GM12878 (cell line): ENCODE data around the gene DMRT1. TPM values are rescaled to one million over a fixed set of nuclear protein-coding genes. Genes with fewer than 3 reads are reported as not detected.

Experiments used
- ATAC-seq: fragments of 200-7000 bp; cut with Tn5 transposase; 3 replicates; pipeline ENCODE4 v1.9.1; 2020; ENCODE audit warnings: mild to moderate bottlenecking, moderate library complexity
- BruUV-seq: library from RNA; stranded (reverse); fragments of 400-500 nt; replicated peaks from 2 replicates; lab custom pipeline; 2021; lab: Mats Ljungman, UMichigan
- CTCF ChIA-PET: fragments of 300-600 bp; sonication (Branson Sonifier 250); formaldehyde crosslinking; extraction: SDS; loops from one replicate; lab custom pipeline; 2021; ENCODE audit warnings: inconsistent platforms; lab: Yijun Ruan, JAX
- POLR2A ChIA-PET: fragments of 350-600 bp; formaldehyde crosslinking; extraction: SDS; loops from one replicate; lab custom pipeline; 2021; ENCODE audit warnings: inconsistent platforms; lab: Charles Lee
- RAD21 ChIA-PET: fragments of 300-600 bp; sonication (Branson Sonifier 250); formaldehyde crosslinking; loops from one replicate; lab custom pipeline; 2023; ENCODE audit warnings: antibody characterized with exemption; ENCODE audit not compliant: unreplicated experiment; lab: Charles Lee
- SMC1A ChIA-PET: fragments of 300-600 bp; sonication (Branson Sonifier 250); formaldehyde crosslinking; loops from one replicate; lab custom pipeline; 2023; ENCODE audit not compliant: unreplicated experiment, uncharacterized antibody; lab: Charles Lee
- DNase-seq: peaks from one replicate; pipeline ENCODE4 v3.0.0-alpha.2; 2011; ENCODE audit warnings: low read depth, low spot score
- FAIRE-seq: peaks from 3 replicates; lab custom pipeline; 2011; peaks lifted over from hg19 to GRCh38; lab: Jason Lieb, UNC
- H2AFZ ChIP-seq: 2 replicates; pipeline ENCODE4 v1.6.0; 2011; ENCODE audit warnings: low read depth, low read length, control low read depth; ENCODE audit not compliant: control insufficient read depth
- H3K27ac ChIP-seq: 2 replicates; pipeline ENCODE4 v1.5.1; 2011; ENCODE audit warnings: control low read depth; ENCODE audit not compliant: control insufficient read depth, insufficient read depth
- H3K27me3 ChIP-seq, 2 experiments: replicated peaks in 1 of 2; 2 replicates each; pipeline versions ENCODE4 v1.6.0 to v1.6.1; 2011; ENCODE audit warnings: low read length in 1 of 2; ENCODE audit not compliant: control insufficient read depth in 2 of 2, insufficient read depth in 2 of 2
- H3K36me3 ChIP-seq, 2 experiments: 2 replicates each; pipeline ENCODE4 v1.5.1; 2011; ENCODE audit warnings: low read length in 1 of 2; ENCODE audit not compliant: control insufficient read depth in 2 of 2, insufficient read depth in 2 of 2
- H3K4me1 ChIP-seq: 2 replicates; pipeline ENCODE4 v1.6.1; 2011; ENCODE audit warnings: mild to moderate bottlenecking, low read length, moderate library complexity, mixed read lengths; ENCODE audit not compliant: control insufficient read depth, insufficient read depth
- H3K4me2 ChIP-seq: 2 replicates; pipeline ENCODE4 v1.6.0; 2011; ENCODE audit warnings: control low read depth; ENCODE audit not compliant: control insufficient read depth, insufficient read depth
- H3K4me3 ChIP-seq: fragments of 200-600 bp; sonication (generic); 2 replicates; pipeline ENCODE4 v1.5.1; 2016
- H3K79me2 ChIP-seq: 2 replicates; pipeline ENCODE4 v1.6.0; 2011; ENCODE audit warnings: low read length; ENCODE audit not compliant: control insufficient read depth, insufficient read depth
- H3K9ac ChIP-seq: 2 replicates; pipeline ENCODE4 v1.8.0; 2011; ENCODE audit warnings: low read length, control low read depth, mixed read lengths; ENCODE audit not compliant: control insufficient read depth, insufficient read depth
- H3K9me3 ChIP-seq: replicated peaks from 3 replicates; pipeline ENCODE4 v1.5.1; 2011; ENCODE audit warnings: mild to moderate bottlenecking, low read length; ENCODE audit not compliant: control insufficient read depth, insufficient read depth
- H4K20me1 ChIP-seq: 2 replicates; pipeline ENCODE4 v1.6.0; 2011; ENCODE audit not compliant: control insufficient read depth, insufficient read depth
- FOS ChIP-seq: IDR thresholded peaks from 3 replicates; pipeline ENCODE4 v1.6.1; 2011; ENCODE audit warnings: borderline replicate concordance; ENCODE audit not compliant: insufficient read length; ENCODE audit errors: extremely low read depth
- RCOR1 ChIP-seq: conservative IDR thresholded peaks from 2 replicates; pipeline ENCODE4 v1.6.1; 2012; ENCODE audit warnings: low read depth, low read length, improper control_type of control experiment
- SREBF1 ChIP-seq: IDR thresholded peaks from 2 replicates; pipeline ENCODE4 v1.6.1; 2012; ENCODE audit warnings: mild to moderate bottlenecking, low read length
- SUPT20H ChIP-seq: IDR thresholded peaks from 2 replicates; pipeline ENCODE4 v1.6.1; 2011; ENCODE audit warnings: low read depth, mild to moderate bottlenecking, low read length, moderate library complexity, borderline replicate concordance; ENCODE audit not compliant: control insufficient read depth
- SUZ12 ChIP-seq: fragments of 200-600 bp; sonication (generic); IDR thresholded peaks from one replicate; pipeline ENCODE4 v1.6.1; 2018; ENCODE audit warnings: antibody characterized with exemption, mild to moderate bottlenecking; ENCODE audit not compliant: unreplicated experiment
- TCF7 ChIP-seq: IDR thresholded peaks from 2 replicates; pipeline ENCODE4 v1.6.1; 2014; ENCODE audit warnings: antibody characterized with exemption, borderline replicate concordance
- ZZZ3 ChIP-seq: IDR thresholded peaks from 2 replicates; pipeline ENCODE4 v1.6.1; 2011; ENCODE audit warnings: low read depth; ENCODE audit not compliant: control insufficient read depth, insufficient read length
- WGBS: methylation state at CpG from one replicate; pipeline ENCODE4 v1.1.6; 2016; ENCODE audit warnings: low lambda C conversion rate; ENCODE audit not compliant: insufficient replicate concordance, insufficient coverage; ENCODE audit errors: missing lambda C conversion rate; 5-methylcytosine and 5-hydroxymethylcytosine counted together
- in situ Hi-C: fragments of 300-500 bp; cut with MboI; formaldehyde crosslinking; loops from 9 replicates; pipeline ENCODE4 v1.14.3; 2018; ENCODE audit warnings: mixed read lengths
- intact Hi-C: fragments of 100-400 bp; cut with micrococcal nuclease; formaldehyde crosslinking; loops from one replicate; pipeline ENCODE4 v1.14.2; 2022; ENCODE audit not compliant: unreplicated experiment
- polyA plus RNA-seq, 11 experiments: library from polyadenylated mRNA; depleted of rRNA in 4 of 11; unstranded in 6 of 11; stranded (reverse) in 5 of 11; fragments of >200 nt; fragmentation: Nextera tagmentation in 4 of 11; fragmentation: Illumina TruSeq in 1 of 11; extraction: Ambion mirVana in 4 of 11; extraction: Trizol in 1 of 11; gene quantifications; 1 replicate in 1 of 11; 2 replicates in 10 of 11; pipeline versions ENCODE4 v1.2.1 to v1.2.3, GENCODE V29; 2011 to 2016; ENCODE audit warnings: inconsistent platforms in 2 of 11, missing spikeins in 2 of 11, low read depth in 1 of 11
- total RNA-seq, 4 experiments: library from RNA; depleted of rRNA in 3 of 4; stranded (reverse); fragments of >200 nt in 3 of 4; fragmentation: Illumina TruSeq in 1 of 4; extraction: Trizol in 1 of 4; gene quantifications; 2 replicates each; pipeline versions ENCODE4 v1.2.1 to v1.2.3, GENCODE V29; 2013 to 2021

The DMRT1 gene
- total and polyA plus RNA-seq, 10 of the 15 experiments (the other 5 are each of a cell fraction or from before 2014, with no cell fraction given) = 0.06 to 1.9 (median 0.24) TPM

GRCh38 chr9:979983-980382 is 138.5 kb downstream of the DMRT1 start:
- H3K27me3 ChIP-seq = peaks cover 25 to 43% of the 10 kb centered on the region in 2 experiments
- ChIA-PET CTCF (interaction anchor here (1.5 to 1.7 kb wide), 2 partner anchors 52 to 86 kb away, joined by 5 to 10 read pairs; no protein-coding TSS in a partner anchor), POLR2A (no interaction called here), SMC1A (interaction anchor here (0.8 to 1.0 kb wide), 2 partner anchors 10 to 33 kb away, joined by 3 to 5 read pairs; no protein-coding TSS in a partner anchor), RAD21 (interaction anchor here (0.6 to 1.3 kb wide), 3 partner anchors 76 to 88 kb away, joined by 3 to 4 read pairs (median 3); no protein-coding TSS in a partner anchor)
- FAIRE-seq = no peak
- no peaks in the 10 kb centered on the region; the same call in 2 of the 3 replicates for H3K9me3 ChIP-seq
- no peak for TF ChIP-seq RCOR1
- TF ChIP-seq SREBF1 = no peak
- no peak for TF ChIP-seq ZZZ3
- no peak overlapping the region for H3K27ac ChIP-seq
- in situ Hi-C loops = no loop called here
- BruUV-seq = no TSS peak
- no peaks in the 10 kb centered on the region for H3K4me1 ChIP-seq
- no peak overlapping the region for H3K4me2 ChIP-seq
- H3K79me2 ChIP-seq = no peaks in the 10 kb centered on the region
- no peak overlapping the region for H2AFZ ChIP-seq
- H4K20me1 ChIP-seq = no peaks in the 10 kb centered on the region; the same call in 1 of the 2 replicates
- 2% methylated on average over 2 of the region's 2 CpGs for WGBS
- no peak overlapping the region for H3K9ac ChIP-seq
- ATAC-seq = no peak
- intact Hi-C loops = no loop called here
- DNase-seq = no peak
- H3K36me3 ChIP-seq = no peaks in the 10 kb centered on the region
- no peak overlapping the region for H3K4me3 ChIP-seq

GRCh38 chr9:980640-981039 is 139.1 kb downstream of the DMRT1 start:
- Histone ChIP-seq H3K9ac (no peak overlapping the region), H3K4me1 (no peaks in the 10 kb centered on the region), H3K4me3 (no peak overlapping the region), H3K27me3 (peaks cover 18 to 37% of the 10 kb centered on the region in 2 experiments), H3K36me3 (no peaks in the 10 kb centered on the region), H2AFZ (no peak overlapping the region), H3K4me2 (no peak overlapping the region)
- SMC1A ChIA-PET = interaction anchor here (0.8 to 1.0 kb wide), 2 partner anchors 9 to 33 kb away, joined by 3 to 5 read pairs; no protein-coding TSS in a partner anchor
- POLR2A ChIA-PET = no interaction called here
- RAD21 ChIA-PET = interaction anchor here (1.3 kb wide), 1 partner anchor 87 kb away, joined by 4 read pairs; no protein-coding TSS in a partner anchor
- CTCF ChIA-PET = interaction anchor here (1.4 to 1.8 kb wide), 4 partner anchors 24 to 89 kb away, joined by 4 to 10 read pairs (median 5); no protein-coding TSS in a partner anchor
- no peak for TF ChIP-seq SUZ12
- TF ChIP-seq TCF7 = no peak
- TF ChIP-seq SUPT20H = no peak
- TF ChIP-seq FOS = no peak
- TF ChIP-seq, all 136 proteins: peak for 0
- in situ Hi-C loops (no loop called here), intact Hi-C loops (no loop called here)
- no peak for ATAC-seq
- H4K20me1 ChIP-seq = no peaks in the 10 kb centered on the region; the same call in 1 of the 2 replicates
- BruUV-seq = no TSS peak
- 3% methylated on average over 4 of the region's 4 CpGs for WGBS
- H3K27ac ChIP-seq = no peak overlapping the region
- H3K9me3 ChIP-seq = no peaks in the 10 kb centered on the region; the same call in 2 of the 3 replicates
- FAIRE-seq = no peak
- H3K79me2 ChIP-seq = no peaks in the 10 kb centered on the region
- DNase-seq = no peak
